GM23338 (cell line): ENCODE data around the gene WNK2.
"Not testable (repeated sequence)": the region's sequence is repeated elsewhere in the genome, so short reads cannot be mapped to it uniquely, and the experiment has no call there.

Experiments used
- CTCF ChIP-seq, 2 experiments: fragments of 200-600 bp in 1 of 2; sonication (generic) in 1 of 2; conservative IDR thresholded peaks; 2 replicates each; pipeline versions ENCODE4 v1.5.1 to v1.6.1; 2016 to 2017; ENCODE audit warnings: antibody characterized with exemption in 2 of 2, low read depth in 2 of 2, mild to moderate bottlenecking in 2 of 2, moderate library complexity in 1 of 2
- EZH2 ChIP-seq: fragments of 200-600 bp; sonication (generic); IDR thresholded peaks from one replicate; pipeline ENCODE4 v1.8.0; 2017; ENCODE audit warnings: antibody characterized with exemption, mild to moderate bottlenecking, low read depth; ENCODE audit not compliant: unreplicated experiment
- EZH2phosphoT487 ChIP-seq: fragments of 200-600 bp; sonication (generic); IDR thresholded peaks from one replicate; pipeline ENCODE4 v1.8.1; 2018; ENCODE audit warnings: antibody characterized with exemption; ENCODE audit not compliant: unreplicated experiment
- JUNB ChIP-seq: IDR thresholded peaks from one replicate; pipeline ENCODE4 v1.6.1; 2016; ENCODE audit warnings: antibody characterized with exemption; ENCODE audit not compliant: unreplicated experiment
- POLR2AphosphoS5 ChIP-seq: IDR thresholded peaks from 2 replicates; pipeline ENCODE4 v1.6.1; 2016; ENCODE audit warnings: antibody characterized with exemption, low read depth
- REST ChIP-seq: IDR thresholded peaks from one replicate; pipeline ENCODE4 v1.6.1; 2018; ENCODE audit warnings: antibody characterized with exemption; ENCODE audit not compliant: unreplicated experiment
- STAT1 ChIP-seq: IDR thresholded peaks from one replicate; pipeline ENCODE4 v1.6.1; 2016; ENCODE audit warnings: antibody characterized with exemption; ENCODE audit not compliant: unreplicated experiment
- ZNF114 ChIP-seq: fragments of 250-450 bp; sonication (Bioruptor Pico); IDR thresholded peaks from 2 replicates; pipeline ENCODE4 v1.5.0; 2020; ENCODE audit warnings: mild to moderate bottlenecking, moderate library complexity

- not testable (repeated sequence) for TF ChIP-seq EZH2; CTCF (conservative IDR thresholded peaks at IDR 0.05; ENCODE audit: low read depth in 2 of 2); ZNF114 (CRISPR knock-in tag); REST; POLR2AphosphoS5; EZH2phosphoT487; JUNB; STAT1
Measured at GRCh38 chr9:93146696-93147095, 37.2 kb upstream of the WNK2 start.
